CD14-positive monocyte (primary cell): ENCODE measurements around the gene SMAD2. TPM values are rescaled to one million over a fixed set of nuclear protein-coding genes. Genes with fewer than 3 reads are reported as not detected.

Experiments
- DNase-seq, 3 donors: peaks; one replicate each; pipeline ENCODE4 v3.0.0-alpha.2; 2011 to 2022
- H2AFZ ChIP-seq: 2 replicates; pipeline ENCODE4 v1.6.0; 2012; ENCODE audit warnings: mild to moderate bottlenecking, low read depth, low read length, inconsistent platforms; ENCODE audit not compliant: insufficient read depth, poor library complexity, severe bottlenecking
- H3K27ac ChIP-seq, 2 donors: 1 replicate in 1 of 2; 2 replicates in 1 of 2; pipeline ENCODE4 v1.5.1; 2012 to 2013; ENCODE audit warnings: low read length in 2 of 2, control low read depth in 1 of 2, inconsistent platforms in 1 of 2, low read depth in 1 of 2, mild to moderate bottlenecking in 1 of 2
- H3K27me3 ChIP-seq, 2 donors: one replicate each; pipeline versions ENCODE4 v1.6.0 to v1.6.1; 2011 to 2013; ENCODE audit warnings: low read length in 2 of 2; ENCODE audit not compliant: control insufficient read depth in 2 of 2, insufficient read depth in 2 of 2
- H3K36me3 ChIP-seq, 2 donors: replicated peaks in 1 of 2; 1 replicate in 1 of 2; 2 replicates in 1 of 2; pipeline versions ENCODE4 v1.5.1 to v1.6.1; 2012 to 2013; ENCODE audit warnings: low read length in 2 of 2, control low read depth in 1 of 2, inconsistent platforms in 1 of 2, mild to moderate bottlenecking in 1 of 2; ENCODE audit not compliant: insufficient read depth in 2 of 2, control insufficient read depth in 1 of 2
- H3K4me1 ChIP-seq, 2 donors: 1 replicate in 1 of 2; 2 replicates in 1 of 2; pipeline versions ENCODE4 v1.5.1 to v1.6.1; 2012 to 2013; ENCODE audit warnings: low read length in 2 of 2, control low read depth in 1 of 2, inconsistent platforms in 1 of 2, mild to moderate bottlenecking in 1 of 2, moderate library complexity in 1 of 2; ENCODE audit not compliant: insufficient read depth in 2 of 2, control insufficient read depth in 1 of 2
- H3K4me2 ChIP-seq: replicated peaks from 2 replicates; pipeline ENCODE3; 2012; ENCODE audit warnings: low read length, moderate library complexity, mild to moderate bottlenecking; ENCODE audit not compliant: poor library complexity, severe bottlenecking; ENCODE audit errors: extremely low read depth
- H3K4me3 ChIP-seq, 3 experiments: fragments of 200-600 bp in 1 of 3; sonication (generic) in 1 of 3; replicated peaks in 1 of 3; 1 replicate in 2 of 3; 2 replicates in 1 of 3; pipeline ENCODE4 v1.5.1; 2011 to 2013; ENCODE audit warnings: low read length in 3 of 3, mild to moderate bottlenecking in 3 of 3, control low read depth in 2 of 3, low read depth in 2 of 3, inconsistent platforms in 1 of 3, moderate library complexity in 1 of 3
- H3K79me2 ChIP-seq: 2 replicates; pipeline ENCODE4 v1.6.0; 2012; ENCODE audit warnings: mild to moderate bottlenecking, control low read depth, inconsistent platforms, low read length, moderate library complexity; ENCODE audit not compliant: insufficient read depth
- H3K9ac ChIP-seq: 2 replicates; pipeline ENCODE4 v1.6.0; 2017; ENCODE audit warnings: low read length, mild to moderate bottlenecking; ENCODE audit not compliant: insufficient read depth, poor library complexity, severe bottlenecking
- H3K9me3 ChIP-seq, 2 donors: replicated peaks in 1 of 2; 1 replicate in 1 of 2; 2 replicates in 1 of 2; pipeline versions ENCODE4 v1.5.1 to v1.6.1; 2012 to 2013; ENCODE audit warnings: low read length in 2 of 2, control low read depth in 1 of 2; ENCODE audit not compliant: control insufficient read depth in 1 of 2, insufficient read depth in 1 of 2
- H4K20me1 ChIP-seq: 2 replicates; pipeline ENCODE4 v1.6.0; 2012; ENCODE audit warnings: mild to moderate bottlenecking, low read length, control low read depth, moderate library complexity; ENCODE audit not compliant: insufficient read depth
- H3K27ac Mint-ChIP-seq, 7 donors: one replicate each; pipeline ENCODE4 v1.8.0; 2020; ENCODE audit warnings: mild to moderate bottlenecking in 7 of 7, mixed read lengths in 7 of 7, moderate library complexity in 6 of 7, inconsistent platforms in 2 of 7
- H3K27me3 Mint-ChIP-seq, 3 donors: one replicate each; pipeline ENCODE4 v1.8.0; 2021 to 2022; ENCODE audit warnings: low read depth in 3 of 3, mild to moderate bottlenecking in 3 of 3, mixed read lengths in 3 of 3, moderate library complexity in 3 of 3, inconsistent platforms in 1 of 3
- H3K36me3 Mint-ChIP-seq, 2 donors: one replicate each; pipeline ENCODE4 v1.8.0; 2020; ENCODE audit warnings: mixed read lengths in 2 of 2, inconsistent platforms in 1 of 2, mild to moderate bottlenecking in 1 of 2
- H3K4me1 Mint-ChIP-seq: one replicate; pipeline ENCODE4 v1.8.0; 2020; ENCODE audit warnings: mild to moderate bottlenecking, mixed read lengths
- H3K4me3 Mint-ChIP-seq, 2 donors: one replicate each; pipeline ENCODE4 v1.8.0; 2020; ENCODE audit warnings: mild to moderate bottlenecking in 2 of 2, mixed read lengths in 2 of 2, moderate library complexity in 1 of 2
- H3K9me3 Mint-ChIP-seq, 7 donors: one replicate each; pipeline ENCODE4 v1.8.0; 2020 to 2022; ENCODE audit warnings: mixed read lengths in 7 of 7, mild to moderate bottlenecking in 6 of 7, moderate library complexity in 6 of 7, inconsistent platforms in 2 of 7
- WGBS: methylation state at CpG from one replicate; pipeline ENCODE4 v1.1.5; 2013; ENCODE audit warnings: missing lambda C conversion rate; ENCODE audit not compliant: insufficient coverage; 5-methylcytosine and 5-hydroxymethylcytosine counted together
- intact Hi-C, 2 donors: fragments of 100-400 bp; cut with micrococcal nuclease; formaldehyde crosslinking; loops; one replicate each; pipeline versions ENCODE4 v1.15.0 to v1.15.1; 2023
- polyA plus RNA-seq, 3 donors: library from polyadenylated mRNA; depleted of rRNA in 1 of 3; unstranded in 2 of 3; stranded (reverse) in 1 of 3; fragments of 300-500 nt in 2 of 3; fragments of >200 nt in 1 of 3; fragmentation: Illumina TruSeq in 2 of 3; gene quantifications; 1 replicate in 2 of 3; 2 replicates in 1 of 3; pipeline ENCODE4 v1.2.3, GENCODE V29; 2012 to 2021
- TF ChIP-seq, protein P1 (sequence below): fragments of 200-600 bp; IDR thresholded peaks from one replicate; pipeline ENCODE4 v1.8.0; 2022; ENCODE audit warnings: antibody characterized with exemption, mild to moderate bottlenecking

SMAD2 gene
- polyA plus RNA-seq, 3 donors = 48.1 to 72.6 (median 70.6) TPM

DNA sequence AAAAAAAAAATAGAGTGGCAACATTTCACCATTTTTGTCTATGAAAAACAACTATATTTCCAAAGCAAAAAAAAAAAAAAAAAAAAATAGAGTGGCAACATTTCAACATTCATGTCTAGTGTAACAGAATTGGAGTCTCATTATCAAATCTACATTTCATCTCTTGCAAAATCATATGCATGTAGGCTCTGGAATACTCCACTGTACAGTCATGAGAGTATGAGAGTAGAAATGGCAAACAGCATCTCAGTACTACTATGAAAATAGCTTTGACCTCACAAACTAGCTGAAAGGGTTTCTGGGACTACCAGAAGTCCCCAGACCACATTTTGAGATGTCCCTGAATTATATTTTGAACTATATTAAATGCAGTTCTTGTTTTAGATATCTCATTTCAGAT, 82.8 kb downstream of the SMAD2 start:
- Mint-ChIP-seq H3K9me3 (peaks cover 0 to 2% (median 0%) of the 10 kb centered on the region in 7 donors), H3K36me3 (peaks cover 42 to 60% of the 10 kb centered on the region in 2 donors)
- intact Hi-C loops = no loop called here

DNA sequence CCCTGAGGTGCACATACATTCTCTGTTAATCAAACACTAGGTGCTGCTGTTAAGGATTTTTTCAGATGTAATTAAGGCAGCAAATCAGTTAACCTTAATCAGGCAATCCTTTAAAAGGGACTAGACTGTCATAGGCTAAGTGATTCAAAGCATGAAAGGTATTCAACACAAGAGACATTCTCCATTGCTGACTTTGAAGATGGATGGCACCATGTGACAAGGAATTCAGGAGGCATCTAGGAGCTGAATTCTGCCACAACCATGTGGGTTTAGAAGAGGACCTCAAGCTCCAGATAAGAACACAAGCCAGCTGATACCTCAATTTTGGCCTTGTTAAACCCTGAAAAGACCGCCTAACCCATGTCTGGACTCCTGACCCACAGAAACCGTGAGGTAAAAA, 84.0 kb downstream of the SMAD2 start:
- H3K79me2 ChIP-seq = no peaks in the 10 kb centered on the region
- H3K27me3 ChIP-seq = no peaks in the 10 kb centered on the region
- no peak for DNase-seq
- no peaks in the 10 kb centered on the region for H3K9me3 ChIP-seq
- no peak overlapping the region for H3K27ac ChIP-seq
- no peak overlapping the region for H3K4me2 ChIP-seq
- Mint-ChIP-seq H3K9me3 (no peaks in the 10 kb centered on the region), H3K4me3 (no peak overlapping the region), H3K27me3 (no peaks in the 10 kb centered on the region), H3K27ac (no peak overlapping the region), H3K36me3 (peaks cover 54 to 72% of the 10 kb centered on the region in 2 donors), H3K4me1 (no peaks in the 10 kb centered on the region)
- no peak overlapping the region for H3K9ac ChIP-seq
- peaks cover 6% of the 10 kb centered on the region for H4K20me1 ChIP-seq
- H3K4me3 ChIP-seq = no peak overlapping the region
- H3K4me1 ChIP-seq = no peaks in the 10 kb centered on the region
- TF ChIP-seq, protein P1, sequence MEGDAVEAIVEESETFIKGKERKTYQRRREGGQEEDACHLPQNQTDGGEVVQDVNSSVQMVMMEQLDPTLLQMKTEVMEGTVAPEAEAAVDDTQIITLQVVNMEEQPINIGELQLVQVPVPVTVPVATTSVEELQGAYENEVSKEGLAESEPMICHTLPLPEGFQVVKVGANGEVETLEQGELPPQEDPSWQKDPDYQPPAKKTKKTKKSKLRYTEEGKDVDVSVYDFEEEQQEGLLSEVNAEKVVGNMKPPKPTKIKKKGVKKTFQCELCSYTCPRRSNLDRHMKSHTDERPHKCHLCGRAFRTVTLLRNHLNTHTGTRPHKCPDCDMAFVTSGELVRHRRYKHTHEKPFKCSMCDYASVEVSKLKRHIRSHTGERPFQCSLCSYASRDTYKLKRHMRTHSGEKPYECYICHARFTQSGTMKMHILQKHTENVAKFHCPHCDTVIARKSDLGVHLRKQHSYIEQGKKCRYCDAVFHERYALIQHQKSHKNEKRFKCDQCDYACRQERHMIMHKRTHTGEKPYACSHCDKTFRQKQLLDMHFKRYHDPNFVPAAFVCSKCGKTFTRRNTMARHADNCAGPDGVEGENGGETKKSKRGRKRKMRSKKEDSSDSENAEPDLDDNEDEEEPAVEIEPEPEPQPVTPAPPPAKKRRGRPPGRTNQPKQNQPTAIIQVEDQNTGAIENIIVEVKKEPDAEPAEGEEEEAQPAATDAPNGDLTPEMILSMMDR = no peak
- H3K36me3 ChIP-seq = peaks cover 65 to 76% of the 10 kb centered on the region in 2 donors
- WGBS = no CpG with 5 or more reads among the region's 2 CpGs
- no peak overlapping the region for H2AFZ ChIP-seq
- intact Hi-C loops = no loop called here

More for the DNA sequence above, 82.8 kb downstream of the SMAD2 start:
- Histone ChIP-seq H2AFZ (no peak overlapping the region), H3K9me3 (no peaks in the 10 kb centered on the region), H3K27ac (no peak overlapping the region), H3K4me3 (no peak overlapping the region), H3K36me3 (peaks cover 54 to 72% of the 10 kb centered on the region in 2 donors), H3K4me2 (no peak overlapping the region), H3K79me2 (no peaks in the 10 kb centered on the region), H3K9ac (no peak overlapping the region), H3K4me1 (no peaks in the 10 kb centered on the region), H3K27me3 (no peaks in the 10 kb centered on the region), H4K20me1 (peaks cover 6% of the 10 kb centered on the region)
- no peak overlapping the region for H3K27ac Mint-ChIP-seq
- DNase-seq = no peak
- no peaks in the 10 kb centered on the region for H3K27me3 Mint-ChIP-seq
- no peaks in the 10 kb centered on the region for H3K4me1 Mint-ChIP-seq
- H3K4me3 Mint-ChIP-seq = no peak overlapping the region
- TF ChIP-seq, protein P1 = no peak
